K562 (cell line): ENCODE measurements around the gene TPCN1. TPM values are rescaled to one million over a fixed set of nuclear protein-coding genes. Genes with fewer than 3 reads are reported as not detected.

ENCODE experiments used
- ATF7 ChIP-seq: fragments of 450-650 bp; IDR thresholded peaks from 2 replicates; pipeline ENCODE4 v1.7.1; 2014; ENCODE audit warnings: mild to moderate bottlenecking, moderate library complexity
- BCOR ChIP-seq: fragments of 450-650 bp; IDR thresholded peaks from 2 replicates; pipeline ENCODE4 v1.6.1; 2016
- CSDE1 ChIP-seq, 2 experiments: fragments of 450-650 bp; IDR thresholded peaks; 2 replicates each; pipeline ENCODE4 v1.6.1; 2016; ENCODE audit warnings: mild to moderate bottlenecking in 1 of 2
- ESRRA ChIP-seq: fragments of 450-650 bp; IDR thresholded peaks from 2 replicates; pipeline ENCODE4 v1.6.1; 2014; ENCODE audit warnings: low read depth, mild to moderate bottlenecking, moderate library complexity, borderline replicate concordance
- GABPB1 ChIP-seq: sonication (generic); formaldehyde crosslinking; IDR thresholded peaks from 2 replicates; pipeline ENCODE4 v1.8.0; 2022; ENCODE audit warnings: mild to moderate bottlenecking, missing genetic modification reagents
- JUN ChIP-seq, 2 experiments: sonication (generic) in 1 of 2; formaldehyde crosslinking in 1 of 2; IDR thresholded peaks; 2 replicates each; pipeline versions ENCODE4 v1.6.1 to v1.8.0; 2012 to 2022; ENCODE audit warnings: borderline replicate concordance in 2 of 2, mild to moderate bottlenecking in 2 of 2, improper control_type of control experiment in 1 of 2, low read depth in 1 of 2, low read length in 1 of 2, missing genetic modification reagents in 1 of 2
- KDM1A ChIP-seq, 2 experiments: fragments of 450-650 bp; IDR thresholded peaks; 2 replicates each; pipeline ENCODE4 v1.6.1; 2016; ENCODE audit warnings: mild to moderate bottlenecking in 2 of 2
- MLLT1 ChIP-seq, 2 experiments: fragments of 450-650 bp; IDR thresholded peaks; 2 replicates each; pipeline ENCODE4 v1.6.1; 2016
- NCOA2 ChIP-seq, 2 experiments: fragments of 450-650 bp; IDR thresholded peaks; 2 replicates each; pipeline ENCODE4 v1.6.1; 2018; ENCODE audit warnings: mild to moderate bottlenecking in 2 of 2, moderate library complexity in 1 of 2; ENCODE audit not compliant: partially characterized antibody in 2 of 2
- NR2F6 ChIP-seq: fragments of 450-650 bp; formaldehyde crosslinking; IDR thresholded peaks from 2 replicates; pipeline ENCODE4 v1.4.0; 2020; ENCODE audit warnings: mild to moderate bottlenecking
- PTTG1 ChIP-seq: fragments of 450-650 bp; IDR thresholded peaks from 2 replicates; pipeline ENCODE4 v1.6.1; 2016; ENCODE audit warnings: low read depth, mild to moderate bottlenecking, missing genetic modification characterization, missing compliant biosample characterization
- RBM25 ChIP-seq: fragments of 200-400 bp; formaldehyde crosslinking; IDR thresholded peaks from 2 replicates; pipeline ENCODE4 v1.6.1; 2018; ENCODE audit warnings: low read length, low read depth, moderate library complexity; ENCODE audit not compliant: severe bottlenecking
- RCOR1 ChIP-seq, 2 experiments: IDR thresholded peaks; 2 replicates each; pipeline ENCODE4 v1.6.1; 2012; ENCODE audit warnings: low read depth in 2 of 2, low read length in 2 of 2, borderline replicate concordance in 1 of 2, improper control_type of control experiment in 1 of 2
- RFX5 ChIP-seq: IDR thresholded peaks from 2 replicates; pipeline ENCODE4 v1.6.1; 2011; ENCODE audit warnings: low read depth, mild to moderate bottlenecking, improper control_type of control experiment, low read length
- SIN3A ChIP-seq, 2 experiments: fragments of 150-350 bp in 1 of 2; IDR thresholded peaks; 2 replicates each; pipeline ENCODE4 v1.6.1; 2011 to 2016; ENCODE audit warnings: borderline replicate concordance in 2 of 2, low read depth in 2 of 2, low read length in 2 of 2, mild to moderate bottlenecking in 2 of 2, moderate library complexity in 2 of 2; ENCODE audit not compliant: control insufficient read depth in 1 of 2
- SMARCA4 ChIP-seq: fragments of 450-650 bp; IDR thresholded peaks from 2 replicates; pipeline ENCODE4 v1.6.1; 2016
- SPI1 ChIP-seq: IDR thresholded peaks from 2 replicates; pipeline ENCODE4 v1.6.1; 2011; ENCODE audit warnings: low read depth, low read length, control low read depth, borderline replicate concordance
- TARDBP ChIP-seq: fragments of 450-650 bp; IDR thresholded peaks from 2 replicates; pipeline ENCODE4 v1.6.1; 2016
- ZFP36 ChIP-seq: fragments of 150-350 bp; IDR thresholded peaks from 2 replicates; pipeline ENCODE4 v1.6.1; 2018; ENCODE audit warnings: low read length, low read depth; ENCODE audit not compliant: partially characterized antibody
- ZKSCAN3 ChIP-seq: fragments of 250-450 bp; sonication (Bioruptor Pico); IDR thresholded peaks from 2 replicates; pipeline ENCODE4 v1.4.0; 2020
- ZKSCAN8 ChIP-seq: fragments of 200-800 bp; sonication (Bioruptor generic); IDR thresholded peaks from 2 replicates; pipeline ENCODE4 v1.6.1; 2016; ENCODE audit warnings: missing genetic modification characterization, missing compliant biosample characterization
- ZNF24 ChIP-seq: fragments of 450-650 bp; IDR thresholded peaks from 2 replicates; pipeline ENCODE4 v1.6.1; 2016
- polyA plus RNA-seq, 8 experiments: library from polyadenylated mRNA; depleted of rRNA in 4 of 8; stranded (reverse) in 5 of 8; unstranded in 3 of 8; fragments of >200 nt; fragmentation: Nextera tagmentation in 2 of 8; fragmentation: Illumina TruSeq in 1 of 8; extraction: Ambion mirVana in 2 of 8; extraction: Trizol in 1 of 8; gene quantifications; 2 replicates each; pipeline versions ENCODE4 v1.2.1 to v1.2.3, GENCODE V29; 2011 to 2014; ENCODE audit warnings: inconsistent platforms in 1 of 8, missing spikeins in 1 of 8
- total RNA-seq, 7 experiments: library from RNA; depleted of rRNA in 6 of 7; stranded (reverse); fragments of >200 nt in 6 of 7; fragmentation: Illumina TruSeq in 2 of 7; extraction: Trizol in 2 of 7; gene quantifications; 2 replicates each; pipeline versions ENCODE4 v1.2.1 to v1.2.3, GENCODE V29; 2011 to 2021; ENCODE audit warnings: low replicate concordance in 1 of 7
- TF ChIP-seq, protein P1 (sequence below): fragments of 200-800 bp; sonication (Bioruptor generic); IDR thresholded peaks from 2 replicates; pipeline ENCODE4 v1.6.1; 2016; ENCODE audit warnings: missing genetic modification characterization, missing compliant biosample characterization

The TPCN1 gene
- total and polyA plus RNA-seq, 9 of the 15 experiments (the other 6 are each of a cell fraction or from before 2014, with no cell fraction given), result 0.80 to 23.8 (median 7.4) TPM

GRCh38 chr12:113214895-113215400, 6.3 kb upstream of the TPCN1 start (continued):
- 0 out of 2 replicates have a peak, but pooled peaks have one; percentile 33 for TF ChIP-seq SPI1
- no peak for TF ChIP-seq CSDE1 (IDR thresholded peaks at IDR 0.05)
- peak; percentile 68 for TF ChIP-seq ATF7
- TF ChIP-seq NCOA2 (IDR thresholded peaks at IDR 0.05; ENCODE audit: partially characterized antibody in 2 of 2), result no peak
- peak; percentile 70; the same call in 1 of the 2 replicates for TF ChIP-seq BCOR
- 0 out of 2 replicates have a peak, but pooled peaks have one; percentile 48 for TF ChIP-seq JUN (IDR thresholded peaks at IDR 0.05; ENCODE audit: borderline replicate concordance, low read depth, low read length)
- no peak for TF ChIP-seq JUN (CRISPR knock-in tag; IDR thresholded peaks at IDR 0.05; ENCODE audit: borderline replicate concordance)
- TF ChIP-seq, protein P1, sequence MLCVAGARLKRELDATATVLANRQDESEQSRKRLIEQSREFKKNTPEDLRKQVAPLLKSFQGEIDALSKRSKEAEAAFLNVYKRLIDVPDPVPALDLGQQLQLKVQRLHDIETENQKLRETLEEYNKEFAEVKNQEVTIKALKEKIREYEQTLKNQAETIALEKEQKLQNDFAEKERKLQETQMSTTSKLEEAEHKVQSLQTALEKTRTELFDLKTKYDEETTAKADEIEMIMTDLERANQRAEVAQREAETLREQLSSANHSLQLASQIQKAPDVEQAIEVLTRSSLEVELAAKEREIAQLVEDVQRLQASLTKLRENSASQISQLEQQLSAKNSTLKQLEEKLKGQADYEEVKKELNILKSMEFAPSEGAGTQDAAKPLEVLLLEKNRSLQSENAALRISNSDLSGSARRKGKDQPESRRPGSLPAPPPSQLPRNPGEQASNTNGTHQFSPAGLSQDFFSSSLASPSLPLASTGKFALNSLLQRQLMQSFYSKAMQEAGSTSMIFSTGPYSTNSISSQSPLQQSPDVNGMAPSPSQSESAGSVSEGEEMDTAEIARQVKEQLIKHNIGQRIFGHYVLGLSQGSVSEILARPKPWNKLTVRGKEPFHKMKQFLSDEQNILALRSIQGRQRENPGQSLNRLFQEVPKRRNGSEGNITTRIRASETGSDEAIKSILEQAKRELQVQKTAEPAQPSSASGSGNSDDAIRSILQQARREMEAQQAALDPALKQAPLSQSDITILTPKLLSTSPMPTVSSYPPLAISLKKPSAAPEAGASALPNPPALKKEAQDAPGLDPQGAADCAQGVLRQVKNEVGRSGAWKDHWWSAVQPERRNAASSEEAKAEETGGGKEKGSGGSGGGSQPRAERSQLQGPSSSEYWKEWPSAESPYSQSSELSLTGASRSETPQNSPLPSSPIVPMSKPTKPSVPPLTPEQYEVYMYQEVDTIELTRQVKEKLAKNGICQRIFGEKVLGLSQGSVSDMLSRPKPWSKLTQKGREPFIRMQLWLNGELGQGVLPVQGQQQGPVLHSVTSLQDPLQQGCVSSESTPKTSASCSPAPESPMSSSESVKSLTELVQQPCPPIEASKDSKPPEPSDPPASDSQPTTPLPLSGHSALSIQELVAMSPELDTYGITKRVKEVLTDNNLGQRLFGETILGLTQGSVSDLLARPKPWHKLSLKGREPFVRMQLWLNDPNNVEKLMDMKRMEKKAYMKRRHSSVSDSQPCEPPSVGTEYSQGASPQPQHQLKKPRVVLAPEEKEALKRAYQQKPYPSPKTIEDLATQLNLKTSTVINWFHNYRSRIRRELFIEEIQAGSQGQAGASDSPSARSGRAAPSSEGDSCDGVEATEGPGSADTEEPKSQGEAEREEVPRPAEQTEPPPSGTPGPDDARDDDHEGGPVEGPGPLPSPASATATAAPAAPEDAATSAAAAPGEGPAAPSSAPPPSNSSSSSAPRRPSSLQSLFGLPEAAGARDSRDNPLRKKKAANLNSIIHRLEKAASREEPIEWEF (CRISPR knock-in tag), result no peak
- no peak for TF ChIP-seq NR2F6 (CRISPR knock-in tag)
- peak in 1 of 2 experiments; percentile 54; a peak in 2 of 4 replicates for TF ChIP-seq RCOR1 (IDR thresholded peaks at IDR 0.05; ENCODE audit: borderline replicate concordance in 1 of 2, low read depth in 2 of 2, low read length in 2 of 2)
- TF ChIP-seq KDM1A (IDR thresholded peaks at IDR 0.05), result peak in 1 of 2 experiments; percentile 38; a peak in 2 of 4 replicates
- TF ChIP-seq ESRRA, result peak; percentile 66; the same call in 1 of the 2 replicates
- TF ChIP-seq MLLT1 (IDR thresholded peaks at IDR 0.05), result 0 out of 4 replicates have a peak, but pooled peaks of 1 of the 2 experiments have one; percentile 40
- no peak for TF ChIP-seq ZNF24
- TF ChIP-seq ZFP36, result peak; percentile 87
- peak; percentile 62; the same call in 1 of the 2 replicates for TF ChIP-seq SMARCA4
- TF ChIP-seq GABPB1, result peak; percentile 63
- peak; percentile 43; the same call in 1 of the 2 replicates for TF ChIP-seq TARDBP
- TF ChIP-seq SIN3A (IDR thresholded peaks at IDR 0.05; ENCODE audit: borderline replicate concordance in 2 of 2, control insufficient read depth in 1 of 2, low read depth in 2 of 2, low read length in 2 of 2), result no peak
- no peak for TF ChIP-seq ZKSCAN8 (CRISPR knock-in tag)
- peak; percentile 77 for TF ChIP-seq RBM25
- TF ChIP-seq ZKSCAN3, result no peak
- no peak for TF ChIP-seq PTTG1
- no peak for TF ChIP-seq RFX5
